UCSD-AML1 (cell line): ENCODE results near the gene UGCG.
A peak's percentile ranks its signal among the peaks of the same experiment; 100 is the strongest.
"Not testable (repeated sequence)": the region's sequence is repeated elsewhere in the genome, so short reads cannot be mapped to it uniquely, and the experiment has no call there.

Experiments
- DNase-seq: peaks from one replicate; lab custom pipeline; 2025; ENCODE audit not compliant: unreplicated experiment; lab: John Stamatoyannopoulos, UW

Gene UGCG

DNA sequence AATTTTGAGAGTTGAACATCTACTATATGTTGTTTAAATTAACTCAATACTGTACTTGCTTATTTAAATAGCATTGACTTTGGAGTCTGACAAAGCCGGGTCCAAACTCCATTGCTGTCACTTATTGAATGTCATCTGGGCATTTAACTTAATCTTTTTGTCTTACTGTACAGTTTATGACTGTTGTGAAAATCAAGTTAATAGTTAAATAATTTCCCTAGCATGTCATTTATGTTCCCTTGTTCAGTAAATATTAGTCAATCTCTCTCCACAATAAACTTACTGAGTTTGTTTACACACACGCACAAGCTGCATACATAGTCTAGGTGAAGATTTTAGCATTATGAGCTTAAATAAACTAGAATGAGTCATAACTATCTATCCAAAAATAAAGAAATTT, 6.3 kb upstream of the UGCG start:
- DNase-seq = no peak

GRCh38 chr9:111890867-111891266, 5.7 kb upstream of the UGCG start:
- not testable (repeated sequence) for DNase-seq

DNA sequence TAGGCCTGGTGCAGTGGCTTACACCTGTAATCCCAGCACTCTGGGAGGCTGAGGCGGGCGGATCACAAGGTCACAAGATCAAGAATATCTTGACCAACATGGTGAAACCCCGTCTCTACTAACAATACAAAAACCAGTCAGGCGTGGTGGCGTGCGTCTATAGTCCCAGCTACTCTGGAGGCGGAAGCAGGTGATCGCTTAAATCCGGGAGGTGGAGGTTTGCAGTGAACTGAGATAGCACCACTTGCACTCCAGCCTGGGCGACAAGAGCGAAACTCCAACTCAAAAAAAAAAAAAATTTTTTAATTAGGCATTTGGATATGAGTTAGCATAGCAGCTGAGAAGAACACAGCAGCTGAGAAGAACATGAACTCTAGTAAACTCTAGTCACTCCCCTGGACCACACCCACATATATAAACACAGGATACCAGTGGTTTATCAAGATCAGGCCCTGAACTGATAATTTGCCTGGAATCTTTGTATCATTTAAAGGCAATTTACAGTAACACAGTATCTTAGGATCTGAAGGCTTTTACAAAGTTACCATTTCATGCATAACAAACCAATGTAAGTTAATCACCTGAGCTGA, 4.6 kb upstream of the UGCG start:
- DNase-seq = no peak

DNA sequence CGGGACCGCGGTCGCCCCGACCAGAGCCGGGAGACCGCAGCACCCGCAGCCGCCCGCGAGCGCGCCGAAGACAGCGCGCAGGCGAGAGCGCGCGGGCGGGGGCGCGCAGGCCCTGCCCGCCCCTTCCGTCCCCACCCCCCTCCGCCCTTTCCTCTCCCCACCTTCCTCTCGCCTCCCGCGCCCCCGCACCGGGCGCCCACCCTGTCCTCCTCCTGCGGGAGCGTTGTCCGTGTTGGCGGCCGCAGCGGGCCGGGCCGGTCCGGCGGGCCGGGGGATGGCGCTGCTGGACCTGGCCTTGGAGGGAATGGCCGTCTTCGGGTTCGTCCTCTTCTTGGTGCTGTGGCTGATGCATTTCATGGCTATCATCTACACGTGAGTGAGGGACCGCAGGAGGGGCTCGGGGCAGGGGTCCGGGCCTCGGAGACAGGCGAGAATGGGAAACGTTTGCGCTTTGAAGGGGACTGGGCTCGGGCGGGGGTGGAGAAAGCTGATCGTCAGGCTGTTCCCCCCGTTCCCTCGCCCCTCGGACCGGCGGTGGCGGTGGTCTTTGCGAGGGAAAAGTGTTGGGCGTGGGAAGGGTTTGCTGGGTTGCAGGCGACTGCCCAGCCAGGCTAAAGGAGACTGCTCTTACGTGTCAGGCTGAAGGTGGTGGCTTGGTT, 457 bp downstream of the UGCG start:
- DNase-seq = no peak

DNA sequence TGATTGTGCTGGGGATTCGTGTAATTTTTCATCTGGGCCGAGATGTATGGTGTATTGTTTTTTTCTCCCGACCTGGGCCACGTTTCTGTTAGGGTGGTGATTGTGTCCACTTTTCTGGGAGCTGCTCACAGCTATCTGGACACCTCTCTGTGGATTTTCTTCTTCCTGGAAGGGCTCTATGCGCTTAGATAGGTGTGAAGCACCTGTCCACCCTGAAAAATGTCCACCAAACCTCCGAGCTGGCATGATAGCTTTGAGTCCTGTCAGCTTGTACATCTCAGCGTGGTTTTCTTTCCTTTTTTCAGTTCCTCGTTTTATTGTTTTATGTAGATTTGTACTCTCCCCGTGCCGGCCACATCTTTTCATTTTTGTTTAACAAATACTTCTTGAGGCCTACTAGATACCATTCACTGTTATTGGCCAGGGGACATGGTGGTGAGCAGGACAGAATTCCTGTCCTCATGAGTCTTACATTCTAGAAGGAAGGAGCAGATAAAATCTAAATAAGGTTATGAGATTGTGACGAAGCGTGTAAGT, 1.1 kb downstream of the UGCG start:
- DNase-seq = peak; percentile 38

DNA sequence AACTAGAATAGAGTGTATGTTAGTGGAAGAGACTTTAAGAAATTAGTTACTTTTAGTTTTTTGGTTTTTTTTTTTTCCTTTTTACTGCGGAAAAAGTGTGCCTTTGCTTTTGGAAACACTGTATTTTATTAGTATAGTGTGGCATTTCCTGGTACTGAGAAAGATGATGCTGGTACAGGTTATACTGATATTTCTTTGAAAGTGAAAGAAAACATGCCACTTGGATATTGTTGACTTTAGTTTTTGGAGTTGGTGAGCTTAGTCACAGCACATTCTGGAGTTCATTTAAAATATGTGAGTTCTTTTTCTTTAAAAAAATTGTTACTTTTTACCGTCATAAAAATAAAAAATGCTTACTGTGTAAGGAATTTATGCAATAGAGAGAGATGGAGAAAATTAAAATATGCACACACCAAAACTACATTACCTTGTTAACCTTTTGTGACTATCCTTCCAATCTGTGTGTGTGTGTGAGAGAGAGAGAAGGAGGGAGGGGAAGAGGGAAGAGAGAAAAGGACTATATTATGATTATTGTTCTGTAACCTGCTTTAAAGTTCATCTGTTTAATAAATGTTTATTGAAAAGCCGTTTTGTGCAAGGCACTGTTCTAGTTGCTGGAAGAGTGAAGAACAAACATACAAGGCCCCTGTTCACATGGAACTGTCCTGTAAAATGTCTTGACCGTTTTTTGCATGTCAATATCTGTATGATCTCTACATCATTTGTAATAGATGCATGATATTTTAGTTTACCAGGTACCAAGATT, 1.9 kb downstream of the UGCG start:
- DNase-seq = no peak

- DNase-seq = no peak
Observed at GRCh38 chr9:111900151-111900857, 3.7 kb downstream of the UGCG start.

DNA sequence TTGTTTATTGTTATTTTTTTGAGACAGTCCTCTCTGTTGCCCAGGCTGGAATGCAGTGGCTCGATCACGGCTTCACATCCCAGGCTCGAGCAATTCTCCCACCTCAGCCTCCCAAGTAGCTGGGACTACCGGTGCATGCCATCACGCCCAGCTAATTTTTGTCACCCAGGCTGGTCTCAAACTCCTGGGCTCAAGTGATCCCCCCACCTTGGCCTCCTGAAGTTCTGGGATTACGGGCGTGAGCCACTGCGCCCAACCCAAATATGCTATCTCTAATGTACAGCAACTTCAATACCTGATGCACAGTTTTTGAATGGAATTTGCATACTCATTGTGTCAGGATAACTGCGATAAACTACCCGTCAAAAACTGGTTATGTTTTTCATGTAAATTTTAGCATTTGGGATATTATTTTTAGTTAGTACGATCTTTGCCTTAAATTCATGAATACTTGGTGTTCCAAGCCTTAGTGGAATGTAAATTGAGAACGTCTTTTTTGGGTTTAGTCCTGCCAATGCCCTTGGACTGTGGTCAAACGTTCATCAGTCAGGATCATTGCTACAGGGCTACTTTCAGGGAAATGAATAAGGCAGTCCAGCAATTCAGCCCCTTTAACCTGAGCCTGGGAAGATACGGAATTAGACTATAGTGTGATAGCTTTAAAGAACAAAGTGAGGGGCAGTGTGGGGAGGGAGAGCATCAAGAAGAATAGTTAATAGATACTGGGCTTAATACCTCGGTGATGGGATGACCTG, 4.4 kb downstream of the UGCG start:
- no peak for DNase-seq

DNA sequence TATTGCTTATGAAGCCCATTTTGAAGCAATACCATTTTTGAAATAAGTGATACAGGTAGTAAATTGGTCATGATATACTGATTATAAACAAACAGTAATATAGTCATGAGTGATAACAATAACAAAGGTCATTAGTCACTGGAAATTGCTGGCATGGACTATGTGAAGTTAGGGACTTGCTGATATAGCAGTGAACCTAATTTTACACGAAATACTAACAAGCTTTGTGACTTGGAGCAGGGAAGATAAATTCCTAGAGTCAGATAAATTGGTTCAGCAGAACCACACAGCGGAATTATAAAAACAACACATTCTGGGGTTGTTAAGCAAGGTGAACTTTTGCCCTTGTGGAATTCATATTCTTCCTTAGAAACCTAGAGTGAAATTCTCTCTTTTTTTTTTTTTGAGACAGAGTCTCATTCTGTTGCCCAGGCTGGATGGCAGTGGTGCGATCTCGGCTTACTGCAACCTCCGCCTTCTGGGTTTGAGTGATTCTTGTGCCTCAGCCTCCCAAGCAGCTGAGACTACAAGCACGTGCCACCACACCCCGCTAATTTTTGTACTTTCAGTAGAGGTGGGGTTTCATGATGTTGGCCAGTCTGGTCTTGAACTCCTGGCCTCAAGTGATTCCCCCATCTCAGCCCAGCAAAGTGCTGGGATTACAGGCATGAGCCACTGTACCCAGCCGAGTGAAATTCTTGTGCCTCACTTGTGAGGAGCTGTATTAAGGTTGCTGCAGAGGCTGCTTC, 6.0 kb downstream of the UGCG start:
- DNase-seq = no peak

GRCh38 chr9:111903535-111903934, 6.9 kb downstream of the UGCG start:
- not testable (repeated sequence) for DNase-seq

DNA sequence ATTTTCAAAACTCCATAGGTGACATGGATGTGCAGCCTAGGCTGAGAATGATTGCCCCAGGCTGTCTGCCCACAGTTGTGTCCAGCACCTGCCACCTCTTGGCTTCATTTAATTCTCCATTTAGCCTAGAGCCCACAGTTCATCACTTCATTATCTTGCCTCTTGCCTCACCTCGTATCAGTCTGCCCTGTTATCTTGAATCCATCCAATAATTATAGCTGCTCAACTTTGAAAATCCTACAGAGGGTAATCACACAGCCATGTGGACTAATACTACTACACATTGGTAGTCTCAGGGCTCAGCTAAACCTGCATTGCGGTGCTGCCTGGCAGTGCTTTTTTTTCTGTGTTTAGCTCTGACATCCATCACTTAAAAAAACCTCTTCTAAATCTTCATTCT, 7.4 kb downstream of the UGCG start:
- DNase-seq = no peak

DNA sequence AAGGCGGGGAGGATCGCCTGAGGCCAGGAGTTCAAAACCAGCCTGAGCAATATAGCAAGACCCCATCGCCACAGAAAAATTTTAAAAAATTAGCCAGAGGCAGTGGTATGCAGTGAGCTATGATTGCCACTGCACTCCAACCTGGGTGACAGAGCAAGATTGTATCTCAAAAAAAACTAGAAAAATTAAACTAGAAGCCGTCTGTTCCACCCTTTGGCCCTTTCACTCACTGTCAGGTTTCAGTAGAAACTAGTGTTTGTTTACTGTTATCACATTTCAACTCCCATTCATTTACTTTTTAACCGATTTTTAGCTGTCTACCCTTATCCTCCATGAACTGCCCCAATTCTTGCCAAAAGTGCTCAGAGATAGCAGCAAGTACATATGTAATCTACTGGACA, 8.3 kb downstream of the UGCG start:
- no peak for DNase-seq

DNA sequence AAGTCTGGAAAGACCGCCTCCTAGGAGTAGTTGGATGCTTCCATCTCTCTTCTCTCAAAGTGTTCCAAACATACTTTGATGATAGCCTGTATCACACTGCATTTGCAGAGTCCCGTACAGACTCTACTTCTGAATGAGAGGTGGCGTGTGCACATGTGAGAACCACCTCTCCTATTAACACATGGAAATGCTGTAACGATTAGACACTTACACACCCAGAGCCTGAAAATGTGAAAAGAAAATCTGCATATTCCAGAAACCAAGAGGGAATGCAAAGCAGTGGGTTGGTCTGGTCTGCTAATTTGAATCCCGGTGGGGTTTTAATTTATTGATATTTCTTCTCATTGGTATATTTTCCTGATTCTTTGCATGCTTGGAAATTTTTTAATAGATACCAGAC, 10.5 kb downstream of the UGCG start:
- no peak for DNase-seq

DNA sequence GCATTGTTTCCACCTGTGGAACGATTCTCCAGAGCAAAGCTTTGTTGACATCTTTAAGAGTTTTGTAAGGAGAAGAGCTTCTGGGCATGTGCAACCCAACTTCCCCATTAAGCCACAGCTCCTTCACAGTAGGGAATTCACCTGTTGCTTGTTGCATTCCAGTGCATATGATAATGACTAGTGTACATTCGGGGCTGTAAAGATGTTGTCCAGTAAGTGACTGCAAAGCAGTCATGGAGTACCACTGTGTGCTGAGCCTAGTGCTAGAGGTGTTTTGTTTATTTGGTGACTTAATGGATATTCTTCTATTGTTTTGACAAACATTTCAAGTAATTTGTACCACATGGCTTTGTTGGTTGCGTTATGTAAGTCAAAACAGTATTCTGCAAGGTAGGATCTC, 12.8 kb downstream of the UGCG start:
- no peak for DNase-seq

DNA sequence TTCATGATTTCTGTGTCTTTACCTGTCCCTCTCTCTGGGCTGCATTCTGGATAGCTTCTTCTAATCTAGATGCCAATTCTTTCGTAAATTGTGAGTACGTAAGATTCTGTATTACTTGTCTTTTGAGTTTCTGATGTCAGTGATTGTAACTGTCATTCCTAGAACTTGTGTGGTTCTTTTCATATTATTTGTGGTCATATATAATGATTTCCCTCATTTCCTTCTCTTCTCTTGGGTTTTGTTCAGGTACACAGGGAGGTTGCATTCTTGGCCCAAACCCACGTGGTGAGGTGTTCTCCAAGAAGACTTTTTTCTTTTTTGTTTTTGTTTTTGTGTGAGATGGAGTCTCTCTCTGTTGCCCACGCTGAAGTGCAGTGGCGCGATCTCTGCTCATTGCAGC, 13.8 kb downstream of the UGCG start:
- no peak for DNase-seq

DNA sequence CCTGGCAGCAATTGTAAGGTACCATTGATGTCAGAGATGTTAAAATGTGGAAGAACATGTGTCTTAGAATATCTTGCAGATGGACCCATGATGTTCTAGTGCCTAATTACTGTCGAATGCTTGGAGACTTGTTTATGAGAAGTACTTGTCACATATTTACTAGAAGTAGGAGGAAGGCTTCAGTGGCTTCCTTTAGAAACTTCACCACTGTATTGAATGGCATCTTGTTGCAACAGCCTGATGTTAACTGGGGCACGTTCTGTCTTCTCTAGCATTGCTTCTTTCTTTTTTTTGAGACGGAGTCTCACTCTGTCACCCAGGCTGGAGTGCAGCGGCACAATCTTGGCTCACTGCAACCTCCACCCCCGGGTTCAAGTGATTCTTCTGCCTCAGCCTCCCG, 16.5 kb downstream of the UGCG start:
- DNase-seq = no peak

DNA sequence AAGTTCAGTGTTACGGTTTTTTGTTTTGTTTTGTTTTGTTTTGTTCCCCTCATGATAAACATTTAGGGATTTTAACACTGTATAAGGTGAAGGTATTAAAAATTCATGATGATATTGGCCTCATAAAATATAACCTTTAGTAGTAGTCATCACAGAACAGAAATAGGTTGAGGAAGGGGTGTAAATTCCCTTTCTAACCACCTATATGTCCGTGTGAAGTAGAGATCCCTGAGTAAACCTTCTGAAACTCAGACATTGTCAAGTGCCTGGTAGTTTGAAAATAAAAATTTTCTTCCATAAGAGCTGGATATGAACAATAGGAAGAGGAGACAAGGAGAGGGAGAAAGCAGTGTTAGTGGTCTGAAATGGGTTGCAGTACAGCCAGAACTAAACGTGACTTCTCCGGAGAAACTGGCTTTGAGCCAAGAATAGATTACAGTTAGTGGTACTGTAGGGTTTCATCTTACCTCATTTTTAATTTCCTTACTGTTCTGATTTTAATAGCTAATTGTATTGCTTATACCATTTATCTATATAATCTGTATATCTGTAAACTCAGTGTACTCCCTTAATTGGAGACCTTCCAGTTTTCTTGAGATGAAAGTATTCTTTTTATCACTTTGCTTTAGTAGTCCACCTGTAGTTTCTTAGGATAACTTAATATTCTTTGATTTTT, 18.3 kb downstream of the UGCG start:
- no peak for DNase-seq

DNA sequence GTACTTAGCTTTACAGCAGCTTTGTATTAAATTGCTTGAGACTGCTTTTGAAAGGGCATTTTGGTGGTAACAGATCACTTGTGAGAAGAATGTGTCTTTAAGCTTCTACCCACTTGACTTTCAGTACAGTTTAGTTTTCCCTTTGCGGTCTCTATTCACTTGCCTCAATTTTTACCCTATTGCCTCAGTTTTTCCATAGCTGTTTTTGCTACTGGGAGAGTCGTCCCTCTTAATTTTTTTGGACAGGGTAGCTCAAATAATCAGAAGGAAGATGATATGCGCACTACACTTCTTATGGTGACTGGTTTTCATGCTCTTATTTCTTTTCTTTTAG, 18.8 kb downstream of the UGCG start:
- DNase-seq = no peak

- DNase-seq = no peak
Observed at GRCh38 chr9:111916234-111916645, 19.6 kb downstream of the UGCG start.

DNA sequence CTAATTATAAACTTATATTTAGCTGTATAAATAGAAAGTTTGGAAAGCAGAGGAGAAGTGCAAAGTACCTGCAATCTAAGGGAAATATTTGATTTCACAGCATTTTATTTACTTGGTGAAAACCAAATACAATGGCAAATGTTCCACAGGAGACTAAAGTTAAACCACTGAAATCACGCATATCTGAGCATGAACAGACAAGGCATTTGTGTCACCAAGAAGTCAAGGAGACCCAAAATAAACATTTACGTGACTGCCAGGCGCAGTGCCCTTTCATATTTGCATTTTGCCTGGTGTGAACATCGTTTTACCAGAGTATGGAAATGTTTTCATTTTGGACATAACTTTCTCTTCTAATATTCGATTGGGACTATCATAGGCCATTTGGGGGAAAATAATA, 20.6 kb downstream of the UGCG start:
- DNase-seq = no peak
